KMS-11 (cell line): ENCODE results near the gene C13orf46.

ENCODE experiments used
- H2AFZ ChIP-seq: fragments of 200-600 bp; sonication (generic); 2 replicates; pipeline ENCODE4 v1.6.1; 2016; ENCODE audit warnings: antibody characterized with exemption, mixed run types, low read depth
- H3K27ac ChIP-seq: fragments of 200-600 bp; sonication (generic); 2 replicates; pipeline ENCODE4 v1.6.1; 2016; ENCODE audit warnings: mild to moderate bottlenecking, mixed run types
- H3K27me3 ChIP-seq: fragments of 200-600 bp; sonication (generic); 2 replicates; pipeline ENCODE4 v1.6.1; 2017; ENCODE audit warnings: mild to moderate bottlenecking, low read depth, mixed run types, moderate library complexity; ENCODE audit not compliant: insufficient read depth
- H3K36me3 ChIP-seq: fragments of 200-600 bp; sonication (generic); 2 replicates; pipeline ENCODE4 v1.6.1; 2017; ENCODE audit warnings: mild to moderate bottlenecking, mixed run types; ENCODE audit not compliant: insufficient read depth
- H3K4me1 ChIP-seq: fragments of 200-600 bp; sonication (generic); 2 replicates; pipeline ENCODE4 v1.6.1; 2016; ENCODE audit warnings: mild to moderate bottlenecking, low read depth, mixed run types; ENCODE audit not compliant: poor library complexity, severe bottlenecking
- H3K4me2 ChIP-seq: fragments of 200-600 bp; sonication (generic); 2 replicates; pipeline ENCODE4 v1.7.0; 2016; ENCODE audit warnings: mild to moderate bottlenecking, mixed run types
- H3K4me3 ChIP-seq: fragments of 200-600 bp; sonication (generic); IDR thresholded peaks from 2 replicates; pipeline ENCODE4 v1.6.1; 2017; ENCODE audit warnings: low read depth, low read length, mixed read lengths; ENCODE audit not compliant: insufficient read depth
- H3K79me2 ChIP-seq: fragments of 200-600 bp; sonication (generic); 2 replicates; pipeline ENCODE4 v1.6.1; 2016; ENCODE audit warnings: low read depth, mixed run types; ENCODE audit not compliant: insufficient read depth
- H3K9ac ChIP-seq: fragments of 200-600 bp; sonication (generic); 2 replicates; pipeline ENCODE4 v1.6.1; 2016; ENCODE audit warnings: mild to moderate bottlenecking, mixed run types
- H4K20me1 ChIP-seq: fragments of 200-600 bp; sonication (generic); 2 replicates; pipeline ENCODE4 v1.6.1; 2016; ENCODE audit warnings: mild to moderate bottlenecking, mixed run types; ENCODE audit not compliant: insufficient read depth
- CTCF ChIP-seq: fragments of 200-600 bp; sonication (generic); conservative IDR thresholded peaks from 2 replicates; pipeline ENCODE4 v1.6.1; 2017; ENCODE audit warnings: low read depth, mild to moderate bottlenecking, antibody characterized with exemption, low read length, moderate library complexity, mixed read lengths

Gene C13orf46

GRCh38 chr13:113958373-113958772, 15.5 kb downstream of the C13orf46 start:
- H3K4me1 ChIP-seq: no peaks in the 10 kb centered on the region
- H3K36me3 ChIP-seq: no peaks in the 10 kb centered on the region
- no peak overlapping the region for H2AFZ ChIP-seq
- H4K20me1 ChIP-seq: no peaks in the 10 kb centered on the region
- H3K79me2 ChIP-seq: no peaks in the 10 kb centered on the region
- no peak for TF ChIP-seq CTCF
- no peak overlapping the region for H3K9ac ChIP-seq
- H3K27me3 ChIP-seq: no peaks in the 10 kb centered on the region
- no peak overlapping the region for H3K4me2 ChIP-seq
- H3K27ac ChIP-seq: no peak overlapping the region
- H3K4me3 ChIP-seq: no peak overlapping the region

- no peak overlapping the region for H3K4me3 ChIP-seq
- no peaks in the 10 kb centered on the region for H3K27me3 ChIP-seq
- no peak for TF ChIP-seq CTCF
- no peaks in the 10 kb centered on the region for H3K4me1 ChIP-seq
- H3K9ac ChIP-seq: no peak overlapping the region
- no peak overlapping the region for H3K27ac ChIP-seq
- no peak overlapping the region for H2AFZ ChIP-seq
- H3K4me2 ChIP-seq: no peak overlapping the region
- H3K79me2 ChIP-seq: no peaks in the 10 kb centered on the region
- no peaks in the 10 kb centered on the region for H4K20me1 ChIP-seq
- no peaks in the 10 kb centered on the region for H3K36me3 ChIP-seq
Measured at GRCh38 chr13:113956571-113956970, 17.3 kb downstream of the C13orf46 start.

GRCh38 chr13:113955691-113956090, 18.2 kb downstream of the C13orf46 start:
- H3K4me1 ChIP-seq: no peaks in the 10 kb centered on the region
- H3K79me2 ChIP-seq: no peaks in the 10 kb centered on the region
- TF ChIP-seq CTCF: no peak
- H2AFZ ChIP-seq: no peak overlapping the region
- H3K9ac ChIP-seq: no peak overlapping the region
- H3K36me3 ChIP-seq: no peaks in the 10 kb centered on the region
- H3K27ac ChIP-seq: no peak overlapping the region
- H3K4me2 ChIP-seq: no peak overlapping the region
- H4K20me1 ChIP-seq: no peaks in the 10 kb centered on the region
- H3K4me3 ChIP-seq: no peak overlapping the region
- H3K27me3 ChIP-seq: no peaks in the 10 kb centered on the region

- no peak overlapping the region for H3K27ac ChIP-seq
- no peak overlapping the region for H3K9ac ChIP-seq
- no peak overlapping the region for H2AFZ ChIP-seq
- no peaks in the 10 kb centered on the region for H3K79me2 ChIP-seq
- H3K36me3 ChIP-seq: no peaks in the 10 kb centered on the region
- no peaks in the 10 kb centered on the region for H3K4me1 ChIP-seq
- no peak overlapping the region for H3K4me2 ChIP-seq
- H3K4me3 ChIP-seq: no peak overlapping the region
- H3K27me3 ChIP-seq: no peaks in the 10 kb centered on the region
- TF ChIP-seq CTCF: no peak
- H4K20me1 ChIP-seq: no peaks in the 10 kb centered on the region
Measured at GRCh38 chr13:113955235-113955634, 18.6 kb downstream of the C13orf46 start.
